Islet precursor cell (in vitro differentiated cells): ENCODE data around the gene DUSP11.

Experiments
- DNase-seq: peaks from one replicate; pipeline ENCODE4 v3.0.0-alpha.2; 2018

DUSP11 gene

GRCh38 chr2:73716543-73717250 lies 63.2 kb downstream of the DUSP11 start:
- no peak for DNase-seq

GRCh38 chr2:73714091-73714490 lies 65.8 kb downstream of the DUSP11 start:
- DNase-seq, result no peak
